H1 (cell line): ENCODE data around the gene LLGL2. TPM values are rescaled to one million over a fixed set of nuclear protein-coding genes. Genes with fewer than 3 reads are reported as not detected.

ENCODE experiments used
- CTCF ChIA-PET: fragments of 300-600 bp; sonication (Branson Sonifier 250); formaldehyde crosslinking; loops from one replicate; lab custom pipeline; 2021; ENCODE audit not compliant: partially characterized antibody; lab: Charles Lee
- POLR2A ChIA-PET: fragments of 300-600 bp; sonication (Branson Sonifier 250); formaldehyde crosslinking; loops from one replicate; lab custom pipeline; 2021; ENCODE audit warnings: inconsistent platforms; ENCODE audit not compliant: partially characterized antibody; lab: Charles Lee
- DNase-seq, 2 experiments: peaks; one replicate each; pipeline versions ENCODE4 v3.0.0 to v3.0.0-alpha.2; 2010 to 2022; ENCODE audit warnings: low spot score in 2 of 2, low read depth in 1 of 2, mixed read lengths in 1 of 2
- FAIRE-seq: peaks from 2 replicates; lab custom pipeline; 2011; peaks lifted over from hg19 to GRCh38; lab: Jason Lieb, UNC
- H2AFZ ChIP-seq: 2 replicates; pipeline ENCODE4 v1.8.1; 2012; ENCODE audit warnings: low read length, inconsistent platforms
- H2AK5ac ChIP-seq: 2 replicates; pipeline ENCODE4 v1.6.1; 2013; ENCODE audit warnings: low read depth, low read length
- H2BK120ac ChIP-seq: replicated peaks from 2 replicates; pipeline ENCODE3; 2013; ENCODE audit warnings: low read depth, low read length, inconsistent platforms
- H2BK12ac ChIP-seq: 2 replicates; pipeline ENCODE4 v1.6.1; 2013; ENCODE audit warnings: low read depth, low read length
- H2BK15ac ChIP-seq: 2 replicates; pipeline ENCODE4 v1.6.1; 2013; ENCODE audit warnings: low read length
- H2BK20ac ChIP-seq: 2 replicates; pipeline ENCODE4 v1.6.1; 2013; ENCODE audit warnings: low read length
- H2BK5ac ChIP-seq: 2 replicates; pipeline ENCODE4 v1.6.1; 2013; ENCODE audit warnings: low read depth, low read length
- H3K14ac ChIP-seq: 2 replicates; pipeline ENCODE4 v1.6.1; 2013; ENCODE audit warnings: inconsistent platforms; ENCODE audit not compliant: insufficient read length
- H3K18ac ChIP-seq: 2 replicates; pipeline ENCODE4 v1.6.1; 2013; ENCODE audit warnings: low read length; ENCODE audit errors: extremely low read depth
- H3K23ac ChIP-seq: 2 replicates; pipeline ENCODE4 v1.6.1; 2013; ENCODE audit warnings: inconsistent platforms; ENCODE audit not compliant: insufficient read length
- H3K23me2 ChIP-seq: 2 replicates; pipeline ENCODE4 v1.6.1; 2013; ENCODE audit warnings: low read depth, low read length
- H3K27ac ChIP-seq: 2 replicates; pipeline ENCODE4 v1.6.1; 2011; ENCODE audit warnings: low read depth, low read length, inconsistent platforms
- H3K27me3 ChIP-seq, 4 experiments: replicated peaks in 1 of 4; 1 replicate in 1 of 4; 2 replicates in 3 of 4; pipeline versions ENCODE4 v1.6.1 to v1.8.1; 2011 to 2013; ENCODE audit warnings: low read length in 3 of 4, mild to moderate bottlenecking in 3 of 4, inconsistent platforms in 2 of 4, mixed read lengths in 2 of 4, moderate library complexity in 1 of 4; ENCODE audit not compliant: control insufficient read depth in 3 of 4, insufficient read depth in 3 of 4; ENCODE audit errors: extremely low read depth in 1 of 4
- H3K36me3 ChIP-seq, 4 experiments: 2 replicates each; pipeline versions ENCODE4 v1.6.1 to v1.8.1; 2011 to 2013; ENCODE audit warnings: mild to moderate bottlenecking in 4 of 4, low read length in 3 of 4, moderate library complexity in 2 of 4, control low read depth in 1 of 4, inconsistent platforms in 1 of 4; ENCODE audit not compliant: insufficient read depth in 4 of 4, control insufficient read depth in 2 of 4
- H3K4ac ChIP-seq: replicated peaks from 2 replicates; pipeline ENCODE3; 2013; ENCODE audit warnings: low read length, low read depth, mixed read lengths, inconsistent platforms; ENCODE audit not compliant: insufficient read length
- H3K4me1 ChIP-seq, 4 experiments: replicated peaks in 1 of 4; 1 replicate in 1 of 4; 2 replicates in 3 of 4; pipeline versions ENCODE4 v1.6.1 to v1.8.1; 2011 to 2013; ENCODE audit warnings: low read length in 3 of 4, inconsistent platforms in 2 of 4, mixed read lengths in 1 of 4; ENCODE audit not compliant: insufficient read depth in 4 of 4, control insufficient read depth in 3 of 4
- H3K4me2 ChIP-seq, 2 experiments: 2 replicates each; pipeline versions ENCODE4 v1.6.1 to v1.8.1; 2011 to 2013; ENCODE audit warnings: low read depth in 2 of 2, low read length in 2 of 2, control low read depth in 1 of 2, inconsistent platforms in 1 of 2, mild to moderate bottlenecking in 1 of 2; ENCODE audit not compliant: insufficient read depth in 1 of 2
- H3K4me3 ChIP-seq, 4 experiments: fragments of 200-600, 300-600 bp in 1 of 4; sonication (generic), shearing (Covaris generic), sonication (Bioruptor Twin) in 1 of 4; 2 replicates each; pipeline versions ENCODE4 v1.5.1 to v1.8.1; 2011 to 2016; ENCODE audit warnings: low read length in 4 of 4, low read depth in 3 of 4, control low read depth in 2 of 4, inconsistent platforms in 2 of 4, mild to moderate bottlenecking in 2 of 4, mixed read lengths in 1 of 4, moderate library complexity in 1 of 4; ENCODE audit not compliant: insufficient read depth in 2 of 4; ENCODE audit errors: extremely low read depth in 1 of 4
- H3K56ac ChIP-seq: replicated peaks from 2 replicates; pipeline ENCODE3; 2013; ENCODE audit warnings: low read depth, mild to moderate bottlenecking, mixed read lengths, low read length, inconsistent platforms; ENCODE audit not compliant: insufficient read length
- H3K79me1 ChIP-seq: 2 replicates; pipeline ENCODE4 v1.6.1; 2013; ENCODE audit warnings: low read depth, low read length, control low read depth
- H3K79me2 ChIP-seq, 2 experiments: 2 replicates each; pipeline versions ENCODE4 v1.6.1 to v1.8.1; 2012 to 2013; ENCODE audit warnings: low read length in 2 of 2, mild to moderate bottlenecking in 2 of 2, inconsistent platforms in 1 of 2; ENCODE audit not compliant: insufficient read depth in 2 of 2, control insufficient read depth in 1 of 2
- H3K9ac ChIP-seq, 4 experiments: replicated peaks in 1 of 4; 1 replicate in 1 of 4; 2 replicates in 3 of 4; pipeline versions ENCODE4 v1.6.1 to v1.8.1; 2011 to 2013; ENCODE audit warnings: low read depth in 3 of 4, low read length in 3 of 4, control low read depth in 2 of 4, mild to moderate bottlenecking in 2 of 4, moderate library complexity in 2 of 4, inconsistent platforms in 1 of 4; ENCODE audit errors: extremely low read depth in 1 of 4
- H3K9me3 ChIP-seq, 2 experiments: 2 replicates each; pipeline versions ENCODE4 v1.6.1 to v1.8.1; 2012 to 2013; ENCODE audit warnings: mild to moderate bottlenecking in 2 of 2, moderate library complexity in 2 of 2, control low read depth in 1 of 2, inconsistent platforms in 1 of 2, low read depth in 1 of 2, low read length in 1 of 2, mixed read lengths in 1 of 2; ENCODE audit not compliant: insufficient read depth in 2 of 2
- H4K20me1 ChIP-seq, 2 experiments: replicated peaks in 1 of 2; 2 replicates each; pipeline versions ENCODE3 to v1.8.1; 2011 to 2013; ENCODE audit warnings: inconsistent platforms in 2 of 2, low read length in 2 of 2, mild to moderate bottlenecking in 1 of 2; ENCODE audit not compliant: insufficient read depth in 2 of 2, control insufficient read depth in 1 of 2
- H4K5ac ChIP-seq: 2 replicates; pipeline ENCODE4 v1.6.1; 2013; ENCODE audit warnings: low read length, low read depth, mixed read lengths, inconsistent platforms; ENCODE audit not compliant: insufficient read length
- H4K8ac ChIP-seq: 2 replicates; pipeline ENCODE4 v1.8.0; 2013; ENCODE audit warnings: mild to moderate bottlenecking, moderate library complexity, low read length, inconsistent platforms; ENCODE audit not compliant: insufficient read depth; ENCODE audit errors: extremely low read depth
- H4K91ac ChIP-seq: replicated peaks from 2 replicates; pipeline ENCODE3; 2013; ENCODE audit warnings: low read length, mixed read lengths, inconsistent platforms; ENCODE audit not compliant: insufficient read length
- BRCA1 ChIP-seq: IDR thresholded peaks from 2 replicates; pipeline ENCODE4 v1.6.1; 2012; ENCODE audit warnings: low read depth, low read length, improper control_type of control experiment
- WGBS, 2 experiments: shearing (Covaris generic) in 1 of 2; methylation state at CpG; one replicate each; pipeline versions ENCODE4 v1.1.6 to v1.1.7; 2013 to 2015; ENCODE audit warnings: low lambda C conversion rate in 2 of 2, mixed read lengths in 2 of 2, inconsistent platforms in 1 of 2, low coverage in 1 of 2, missing lambda C conversion rate in 1 of 2; ENCODE audit not compliant: insufficient replicate concordance in 2 of 2, insufficient coverage in 1 of 2, insufficient read length in 1 of 2; ENCODE audit errors: extremely low coverage in 1 of 2, missing lambda C conversion rate in 1 of 2; 5-methylcytosine and 5-hydroxymethylcytosine counted together
- polyA plus RNA-seq, 7 experiments: library from polyadenylated mRNA; depleted of rRNA in 3 of 7; stranded (reverse) in 5 of 7; unstranded in 2 of 7; fragments of >200 nt in 5 of 7; fragments of 200-250 nt in 2 of 7; gene quantifications; 1 replicate in 5 of 7; 2 replicates in 1 of 7; 4 replicates in 1 of 7; pipeline versions ENCODE4 v1.2.1 to v1.2.3, GENCODE V29; 2011 to 2013; ENCODE audit warnings: missing spikeins in 2 of 7, mixed read lengths in 2 of 7
- total RNA-seq: library from RNA; stranded (reverse); fragmentation: NEBNext Ultra II Directional; extraction: Animal tissue kit (Norgen Biotek cat#: 25700); gene quantifications from 2 replicates; pipeline ENCODE4 v1.2.1, GENCODE V29; 2021

LLGL2 gene
- total and polyA plus RNA-seq, 2 of the 8 experiments (the other 6 are each of a cell fraction or from before 2014, with no cell fraction given) = 64.5 to 77.1 TPM

DNA sequence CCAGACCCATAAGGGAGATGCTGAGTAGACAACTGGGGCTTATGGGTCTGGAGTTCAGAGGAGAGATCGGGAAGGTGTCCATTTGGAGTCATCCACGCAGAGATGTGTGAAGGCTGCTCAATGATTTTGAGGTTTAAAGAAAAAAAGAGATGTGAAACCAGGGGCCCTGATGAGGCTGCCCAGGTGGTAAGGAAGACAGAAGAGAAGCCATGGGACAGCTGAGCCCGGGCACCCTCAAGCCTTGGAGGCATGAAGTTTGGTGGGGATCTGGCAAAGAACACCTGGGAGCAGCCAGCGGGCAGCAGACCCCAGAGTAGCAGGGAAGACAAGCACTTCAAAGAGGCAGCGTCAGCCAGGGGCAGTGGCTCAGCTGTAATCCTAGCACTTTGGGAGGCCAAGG is 41.3 kb downstream of the LLGL2 start:
- Histone ChIP-seq H3K14ac (no peak overlapping the region), H3K4ac (no peak overlapping the region), H3K79me1 (no peaks in the 10 kb centered on the region), H4K8ac (no peak overlapping the region), H2BK15ac (no peak overlapping the region), H3K4me1 (no peaks in the 10 kb centered on the region), H2AK5ac (no peak overlapping the region), H4K91ac (no peak overlapping the region), H3K56ac (no peak overlapping the region), H3K23me2 (no peaks in the 10 kb centered on the region), H2AFZ (no peak overlapping the region), H3K9me3 (no peaks in the 10 kb centered on the region), H3K4me2 (no peak overlapping the region), H2BK12ac (no peak overlapping the region), H2BK20ac (no peak overlapping the region), H3K9ac (no peak overlapping the region), H2BK5ac (no peak overlapping the region; the same call in 1 of the 2 replicates), H2BK120ac (no peak overlapping the region), H3K27ac (no peak overlapping the region), H4K5ac (no peak overlapping the region), H3K23ac (no peak overlapping the region), H3K36me3 (peaks cover 3 to 18% (median 14%) of the 10 kb centered on the region in 4 experiments), H4K20me1 (peaks cover 1 to 2% of the 10 kb centered on the region in 2 experiments), H3K18ac (no peak overlapping the region), H3K79me2 (no peaks in the 10 kb centered on the region), H3K4me3 (no peak overlapping the region), H3K27me3 (no peaks in the 10 kb centered on the region)
- FAIRE-seq = no peak
- ChIA-PET CTCF (no interaction called here), POLR2A (interaction anchor here (1.1 kb wide), 1 partner anchor 16 kb away, joined by 3 read pairs; no protein-coding TSS in a partner anchor)
- DNase-seq = no peak
- 94% methylated on average over 4 of the region's 5 CpGs; no CpG with 5 or more reads in 1 of the 2 experiments for WGBS, 2 experiments
- no peak for TF ChIP-seq BRCA1
